HEK293T (cell line): ENCODE measurements around the gene GGT1.

Experiments used
- BHLHE40 ChIP-seq: fragments of 450-650 bp; IDR thresholded peaks from 2 replicates; pipeline ENCODE4 v1.6.1; 2016; ENCODE audit warnings: mild to moderate bottlenecking, moderate library complexity, borderline replicate concordance
- CTBP1 ChIP-seq: fragments of 450-650 bp; IDR thresholded peaks from 2 replicates; pipeline ENCODE4 v1.6.1; 2016; ENCODE audit warnings: borderline replicate concordance
- ELF4 ChIP-seq: fragments of 450-650 bp; IDR thresholded peaks from 2 replicates; pipeline ENCODE4 v1.6.1; 2017; ENCODE audit warnings: antibody characterized with exemption
- FOXK2 ChIP-seq: fragments of 450-650 bp; IDR thresholded peaks from 2 replicates; pipeline ENCODE4 v1.6.1; 2016; ENCODE audit warnings: mild to moderate bottlenecking
- HDGF ChIP-seq: fragments of 450-650 bp; IDR thresholded peaks from 2 replicates; pipeline ENCODE4 v1.6.1; 2017; ENCODE audit warnings: antibody characterized with exemption, borderline replicate concordance
- NFRKB ChIP-seq: fragments of 450-650 bp; IDR thresholded peaks from 2 replicates; pipeline ENCODE4 v1.6.1; 2016; ENCODE audit warnings: mild to moderate bottlenecking, moderate library complexity
- SP1 ChIP-seq: fragments of 450-650 bp; IDR thresholded peaks from 2 replicates; pipeline ENCODE4 v1.6.1; 2017
- SUZ12 ChIP-seq: fragments of 450-650 bp; IDR thresholded peaks from 2 replicates; pipeline ENCODE4 v1.6.1; 2016; ENCODE audit warnings: mild to moderate bottlenecking

- TF ChIP-seq SUZ12 = no peak
- TF ChIP-seq BHLHE40 = no peak
- TF ChIP-seq FOXK2 = no peak
- no peak for TF ChIP-seq NFRKB
- TF ChIP-seq SP1 = no peak
- no peak for TF ChIP-seq HDGF
- no peak for TF ChIP-seq ELF4
- TF ChIP-seq CTBP1 = no peak
Measured at GRCh38 chr22:24578355-24579257, 24.4 kb upstream of the GGT1 start.
